GM12878 (cell line): Measurements from ENCODE around the gene CCDC12.

Source experiments
- CTCF ChIP-seq, 3 experiments: IDR thresholded peaks in 2 of 3; conservative IDR thresholded peaks in 1 of 3; 2 replicates each; pipeline ENCODE4 v1.5.1; 2011; ENCODE audit warnings: low read depth in 3 of 3, low read length in 3 of 3, mild to moderate bottlenecking in 3 of 3, control low read depth in 2 of 3, moderate library complexity in 2 of 3, inconsistent platforms in 1 of 3, mixed read lengths in 1 of 3; ENCODE audit not compliant: control insufficient read depth in 2 of 3, insufficient read depth in 1 of 3; ENCODE audit errors: extremely low read depth in 1 of 3
- HCFC1 ChIP-seq: fragments of 150-350 bp; IDR thresholded peaks from 2 replicates; pipeline ENCODE4 v1.6.1; 2014; ENCODE audit warnings: low read length

DNA sequence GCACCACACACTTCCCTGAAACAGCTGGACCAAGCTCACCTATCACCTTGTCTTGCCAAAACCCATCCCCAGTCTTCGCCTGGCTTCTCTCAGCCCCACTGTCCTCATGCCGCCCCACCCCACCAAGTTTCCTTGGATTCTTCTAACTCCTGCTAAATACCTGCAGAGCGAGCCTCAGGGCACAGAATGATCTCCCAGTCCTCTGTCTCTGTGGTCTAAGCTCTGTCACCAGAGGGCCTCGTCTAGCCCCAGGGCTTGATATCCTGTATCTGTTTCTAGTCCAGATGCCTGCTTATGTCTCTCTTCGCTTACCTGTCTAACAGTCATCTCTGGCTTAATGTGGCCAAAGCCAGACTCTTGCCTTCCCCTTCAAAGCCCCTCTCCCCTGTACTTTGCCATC, 9.7 kb downstream of the CCDC12 start:
- TF ChIP-seq CTCF (IDR thresholded peaks at IDR 0.05 in 2 of 3, conservative IDR thresholded peaks at IDR 0.05 in 1 of 3; ENCODE audit: control insufficient read depth in 2 of 3, extremely low read depth in 1 of 3, insufficient read depth in 1 of 3, low read depth in 3 of 3, low read length in 3 of 3): peak; percentile 5 to 18 (median 8); a peak in 1 of 6 replicates
- no peak for TF ChIP-seq HCFC1
